GM21723 (cell line): ENCODE data around the gene MAP1LC3B.

Experiments used
- ATAC-seq: cut with Tn5 transposase; IDR thresholded peaks from one replicate; pipeline ENCODE4 v1.9.1; 2021; ENCODE audit warnings: mild to moderate bottlenecking, moderate library complexity; ENCODE audit not compliant: unreplicated experiment

MAP1LC3B gene

GRCh38 chr16:87425941-87426340, 33.8 kb downstream of the MAP1LC3B start:
- ATAC-seq = no peak

GRCh38 chr16:87426423-87427215, 34.5 kb downstream of the MAP1LC3B start:
- no peak for ATAC-seq

GRCh38 chr16:87431926-87432325, 39.8 kb downstream of the MAP1LC3B start:
- ATAC-seq = no peak

- no peak for ATAC-seq
These were observed 40.3 kb downstream of the MAP1LC3B start for GRCh38 chr16:87432330-87432915.

- no peak for ATAC-seq
These were observed 42.1 kb downstream of the MAP1LC3B start for GRCh38 chr16:87434146-87434667.

GRCh38 chr16:87435372-87436224, 43.5 kb downstream of the MAP1LC3B start:
- no peak for ATAC-seq

- no peak for ATAC-seq
These were observed 44.4 kb downstream of the MAP1LC3B start for GRCh38 chr16:87436225-87437172.

- ATAC-seq = no peak
These were observed 45.2 kb downstream of the MAP1LC3B start for GRCh38 chr16:87437327-87437726.

- ATAC-seq = no peak
These were observed 45.9 kb downstream of the MAP1LC3B start for GRCh38 chr16:87437911-87438610.

- no peak for ATAC-seq
These were observed 46.5 kb downstream of the MAP1LC3B start for GRCh38 chr16:87438611-87438985.

- no peak for ATAC-seq
These were observed 47.8 kb downstream of the MAP1LC3B start for GRCh38 chr16:87439926-87440325.

- ATAC-seq = no peak
These were observed 49.9 kb downstream of the MAP1LC3B start for GRCh38 chr16:87441886-87442580.

GRCh38 chr16:87442581-87442966, 50.4 kb downstream of the MAP1LC3B start:
- ATAC-seq = no peak

- no peak for ATAC-seq
These were observed 50.9 kb downstream of the MAP1LC3B start for GRCh38 chr16:87443016-87443415.

- no peak for ATAC-seq
These were observed 51.8 kb downstream of the MAP1LC3B start for GRCh38 chr16:87443964-87444363.

GRCh38 chr16:87445486-87445885, 53.4 kb downstream of the MAP1LC3B start:
- ATAC-seq = no peak

- no peak for ATAC-seq
These were observed 54.3 kb downstream of the MAP1LC3B start for GRCh38 chr16:87446479-87446878.

- no peak for ATAC-seq
These were observed 55.2 kb downstream of the MAP1LC3B start for GRCh38 chr16:87447323-87447722.

GRCh38 chr16:87448866-87449265, 56.7 kb downstream of the MAP1LC3B start:
- no peak for ATAC-seq
